ENCODE measurements around the gene PLCB4. TPM values are rescaled to one million over a fixed set of nuclear protein-coding genes. Genes with fewer than 3 reads are reported as not detected.

PLCB4 gene
- total and polyA plus RNA-seq, 4 experiments from 2014 or later = not detected

DNA sequence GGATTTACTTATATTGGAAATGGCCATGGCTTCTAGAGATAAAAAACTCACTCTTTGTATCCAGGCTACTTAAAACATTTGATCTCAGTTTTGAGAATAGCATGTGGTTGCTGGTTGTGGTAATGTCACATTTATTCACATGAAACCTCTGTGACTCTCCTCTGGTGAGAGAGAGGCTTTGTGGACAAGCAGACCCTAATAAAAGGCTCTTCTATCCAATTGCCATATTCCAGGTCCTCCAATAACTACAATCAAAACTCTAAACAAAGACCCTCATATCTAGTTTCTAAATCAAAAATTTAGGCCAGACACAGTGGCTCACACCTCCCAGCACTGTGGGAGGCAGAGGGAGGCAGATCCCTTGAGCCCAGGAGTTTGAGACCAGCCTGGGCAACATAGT, 269.2 kb downstream of the PLCB4 start:
- ChIA-PET CTCF (ENCODE audit: partially characterized antibody) (no interaction called here), POLR2A (ENCODE audit: partially characterized antibody) (no interaction called here)
- no peak overlapping the region for H3K4me3 ChIP-seq (ENCODE audit: low read length in 2 of 2)
- DNase-seq = no peak
- H3K4me3 Mint-ChIP-seq = no peak overlapping the region
- no peaks in the 10 kb centered on the region for H3K9me3 ChIP-seq (ENCODE audit: control insufficient read depth in 1 of 2, low read length in 2 of 2)
- H3K4me1 Mint-ChIP-seq = no peaks in the 10 kb centered on the region
- H3K27ac Mint-ChIP-seq = no peak overlapping the region
- no peaks in the 10 kb centered on the region for H3K27me3 Mint-ChIP-seq
- intact Hi-C loops (cut with micrococcal nuclease) = no loop called here
- H3K27me3 ChIP-seq (ENCODE audit: insufficient read depth, low read length) = no peaks in the 10 kb centered on the region
- H3K9me3 Mint-ChIP-seq = peaks cover 0 to 3% (median under 1%) of the 10 kb centered on the region in 8 donors
- H3K36me3 Mint-ChIP-seq = no peaks in the 10 kb centered on the region
- H3K4me1 ChIP-seq (ENCODE audit: insufficient read depth, low read length) = no peaks in the 10 kb centered on the region
- H3K27ac ChIP-seq (ENCODE audit: low read depth, low read length) = no peak overlapping the region
- no peaks in the 10 kb centered on the region for H3K36me3 ChIP-seq (ENCODE audit: insufficient read depth, low read length)

DNA sequence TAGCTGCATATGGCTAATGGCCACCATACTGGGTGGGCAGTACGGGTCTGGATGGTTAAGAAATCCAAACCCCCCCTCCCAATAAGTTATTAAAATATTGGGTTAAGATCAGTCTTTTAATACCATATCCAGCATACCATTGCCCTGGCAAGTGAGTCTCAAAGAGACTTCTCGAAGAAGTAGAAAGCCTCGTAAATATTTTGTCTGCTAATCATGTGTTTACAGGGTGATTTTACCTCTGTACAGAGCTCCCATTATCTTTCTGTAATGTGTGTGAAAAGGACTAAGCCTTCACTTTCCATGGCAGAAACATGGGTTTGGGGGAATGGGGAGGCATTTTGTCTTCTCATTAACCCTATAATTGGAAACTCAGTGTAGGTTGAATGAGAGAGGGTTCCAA, 270.8 kb downstream of the PLCB4 start:
- no peaks in the 10 kb centered on the region for H3K9me3 ChIP-seq (ENCODE audit: control insufficient read depth in 1 of 2, low read length in 2 of 2)
- intact Hi-C loops (cut with micrococcal nuclease) = no loop called here

DNA sequence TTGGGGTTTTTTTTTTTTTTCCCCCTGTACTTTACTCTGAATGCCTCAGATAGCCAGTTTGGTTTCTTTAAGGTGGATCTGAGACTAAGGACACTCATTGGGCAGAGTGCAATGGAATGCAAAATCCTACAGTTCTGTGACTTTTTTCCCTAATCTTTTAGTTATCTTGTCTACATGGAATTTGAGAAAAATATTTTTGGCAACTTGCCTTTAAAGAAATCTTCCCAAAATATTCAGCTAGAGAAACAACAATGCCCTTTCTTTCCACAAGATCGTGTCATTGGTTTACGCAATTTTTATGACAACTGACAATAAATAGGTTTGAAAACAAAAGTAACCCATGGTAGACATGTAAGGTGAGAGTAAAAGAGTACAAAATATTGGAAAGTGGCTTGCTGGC, 273.8 kb downstream of the PLCB4 start:
- CTCF ChIA-PET (ENCODE audit: partially characterized antibody) = no interaction called here
- no peak for DNase-seq
- no peaks in the 10 kb centered on the region for H3K36me3 ChIP-seq (ENCODE audit: insufficient read depth, low read length)
- Mint-ChIP-seq H3K9me3 (peaks cover 0 to 3% (median 1%) of the 10 kb centered on the region in 8 donors), H3K27ac (no peak overlapping the region), H3K27me3 (no peaks in the 10 kb centered on the region), H3K36me3 (no peaks in the 10 kb centered on the region), H3K4me3 (no peak overlapping the region), H3K4me1 (no peaks in the 10 kb centered on the region)
- H3K9me3 ChIP-seq (ENCODE audit: control insufficient read depth in 1 of 2, low read length in 2 of 2) = no peaks in the 10 kb centered on the region
- POLR2A ChIA-PET (ENCODE audit: partially characterized antibody) = no interaction called here
- no peaks in the 10 kb centered on the region for H3K4me1 ChIP-seq (ENCODE audit: insufficient read depth, low read length)
- H3K27me3 ChIP-seq (ENCODE audit: insufficient read depth, low read length) = no peaks in the 10 kb centered on the region
- no peak overlapping the region for H3K4me3 ChIP-seq (ENCODE audit: low read length in 2 of 2)
- H3K27ac ChIP-seq (ENCODE audit: low read depth, low read length) = no peak overlapping the region
- intact Hi-C loops (cut with micrococcal nuclease) = no loop called here

More for the DNA sequence above, 270.8 kb downstream of the PLCB4 start:
- H3K4me1 ChIP-seq (ENCODE audit: insufficient read depth, low read length) = no peaks in the 10 kb centered on the region
- ChIA-PET CTCF (ENCODE audit: partially characterized antibody) (no interaction called here), POLR2A (ENCODE audit: partially characterized antibody) (no interaction called here)
- Mint-ChIP-seq H3K9me3 (peaks cover 0 to 3% (median under 1%) of the 10 kb centered on the region in 8 donors), H3K4me3 (no peak overlapping the region), H3K4me1 (no peaks in the 10 kb centered on the region), H3K27ac (no peak overlapping the region), H3K36me3 (no peaks in the 10 kb centered on the region), H3K27me3 (no peaks in the 10 kb centered on the region)
- no peak overlapping the region for H3K27ac ChIP-seq (ENCODE audit: low read depth, low read length)
- DNase-seq = no peak
- no peaks in the 10 kb centered on the region for H3K27me3 ChIP-seq (ENCODE audit: insufficient read depth, low read length)
- H3K4me3 ChIP-seq (ENCODE audit: low read length in 2 of 2) = no peak overlapping the region
- H3K36me3 ChIP-seq (ENCODE audit: insufficient read depth, low read length) = no peaks in the 10 kb centered on the region

DNA sequence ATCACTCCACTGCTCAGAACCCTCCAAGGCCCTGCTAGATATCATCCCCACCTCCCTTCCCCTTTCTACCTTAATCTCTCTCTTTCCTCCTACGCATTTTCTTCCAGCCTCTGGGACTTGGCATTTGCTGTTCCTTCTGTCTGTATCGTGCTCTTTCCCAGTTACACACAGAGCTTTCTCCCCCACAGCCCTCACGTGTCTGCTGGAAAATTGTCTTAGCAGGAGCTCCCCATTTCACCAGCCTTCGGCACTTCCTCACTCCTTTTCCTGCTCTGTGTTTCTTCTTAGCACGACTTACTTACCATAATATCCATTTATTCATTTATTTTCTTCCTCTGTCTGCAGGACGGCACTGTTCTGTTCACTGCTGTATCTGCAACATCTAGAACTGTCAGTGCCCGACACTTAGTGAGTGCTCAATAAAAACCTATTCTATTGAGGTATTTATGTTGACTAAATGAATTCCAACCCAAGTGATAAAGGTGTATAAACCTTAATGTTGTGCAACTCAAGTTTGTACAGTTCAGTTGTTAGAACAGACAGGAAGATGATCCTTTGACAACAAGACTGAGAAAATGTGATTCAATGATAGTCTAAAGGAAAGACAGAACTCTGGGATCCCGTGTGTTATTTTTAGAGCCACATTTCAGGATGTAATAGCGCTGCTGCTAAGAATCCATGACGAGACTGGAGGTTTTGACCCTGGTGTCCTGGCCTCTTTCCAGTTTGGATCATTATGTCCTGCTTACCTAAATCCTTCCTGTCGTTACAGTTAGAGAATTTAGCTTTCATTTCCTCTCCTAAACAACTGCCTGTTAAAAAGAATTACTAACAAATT, 275.4 kb downstream of the PLCB4 start:
- no peaks in the 10 kb centered on the region for H3K36me3 ChIP-seq (ENCODE audit: insufficient read depth, low read length)
- intact Hi-C loops (cut with micrococcal nuclease) = no loop called here
- H3K27ac ChIP-seq (ENCODE audit: low read depth, low read length) = no peak overlapping the region
- Mint-ChIP-seq H3K4me1 (no peaks in the 10 kb centered on the region), H3K27ac (no peak overlapping the region), H3K9me3 (peaks cover 0 to 3% (median 1%) of the 10 kb centered on the region in 8 donors), H3K27me3 (no peaks in the 10 kb centered on the region), H3K4me3 (no peak overlapping the region), H3K36me3 (no peaks in the 10 kb centered on the region)
- ChIA-PET POLR2A (ENCODE audit: partially characterized antibody) (interaction anchor here (0.7 kb wide), 1 partner anchor 1647 kb away, joined by 3 read pairs; no protein-coding TSS in a partner anchor), CTCF (ENCODE audit: partially characterized antibody) (no interaction called here)
- no peak overlapping the region for H3K4me3 ChIP-seq (ENCODE audit: low read length in 2 of 2)
- H3K4me1 ChIP-seq (ENCODE audit: insufficient read depth, low read length) = no peaks in the 10 kb centered on the region
- DNase-seq = no peak
- no peaks in the 10 kb centered on the region for H3K27me3 ChIP-seq (ENCODE audit: insufficient read depth, low read length)
- H3K9me3 ChIP-seq (ENCODE audit: control insufficient read depth in 1 of 2, low read length in 2 of 2) = no peaks in the 10 kb centered on the region

DNA sequence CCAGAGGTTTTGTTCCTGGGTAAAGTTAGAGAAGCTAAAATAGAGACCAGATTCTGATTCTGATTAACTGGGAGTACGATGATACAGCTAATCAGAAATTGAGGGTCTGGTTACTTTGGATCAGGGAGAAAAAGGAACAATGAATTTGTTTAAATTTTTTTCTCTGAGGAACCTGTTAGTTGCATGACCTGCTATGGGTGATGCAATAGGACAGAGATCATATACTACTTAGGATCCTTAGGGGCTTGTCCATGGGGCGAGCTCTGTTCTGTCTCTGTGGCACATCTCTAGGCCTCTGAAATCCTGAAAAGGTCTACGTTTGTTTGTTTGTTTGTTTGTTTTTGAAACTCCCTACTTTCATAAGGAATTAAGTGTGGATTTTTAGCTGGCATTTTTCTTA, 279.4 kb downstream of the PLCB4 start:
- H3K36me3 ChIP-seq (ENCODE audit: insufficient read depth, low read length) = no peaks in the 10 kb centered on the region
- no peak overlapping the region for H3K27ac Mint-ChIP-seq
- H3K4me1 Mint-ChIP-seq = no peaks in the 10 kb centered on the region
- no peaks in the 10 kb centered on the region for H3K27me3 Mint-ChIP-seq
- CTCF ChIA-PET (ENCODE audit: partially characterized antibody) = interaction anchor here (1.6 kb wide), 1 partner anchor 23 kb away, joined by 3 read pairs; no protein-coding TSS in a partner anchor
- H3K4me1 ChIP-seq (ENCODE audit: insufficient read depth, low read length) = no peaks in the 10 kb centered on the region
- H3K9me3 Mint-ChIP-seq = peaks cover 0 to 4% (median 0%) of the 10 kb centered on the region in 8 donors
- H3K36me3 Mint-ChIP-seq = no peaks in the 10 kb centered on the region
- intact Hi-C loops (cut with micrococcal nuclease) = no loop called here
- POLR2A ChIA-PET (ENCODE audit: partially characterized antibody) = no interaction called here
- DNase-seq = no peak
- no peak overlapping the region for H3K4me3 Mint-ChIP-seq
- H3K27ac ChIP-seq (ENCODE audit: low read depth, low read length) = no peak overlapping the region
- H3K9me3 ChIP-seq (ENCODE audit: control insufficient read depth in 1 of 2, low read length in 2 of 2) = no peaks in the 10 kb centered on the region
- no peaks in the 10 kb centered on the region for H3K27me3 ChIP-seq (ENCODE audit: insufficient read depth, low read length)
- no peak overlapping the region for H3K4me3 ChIP-seq (ENCODE audit: low read length in 2 of 2)

DNA sequence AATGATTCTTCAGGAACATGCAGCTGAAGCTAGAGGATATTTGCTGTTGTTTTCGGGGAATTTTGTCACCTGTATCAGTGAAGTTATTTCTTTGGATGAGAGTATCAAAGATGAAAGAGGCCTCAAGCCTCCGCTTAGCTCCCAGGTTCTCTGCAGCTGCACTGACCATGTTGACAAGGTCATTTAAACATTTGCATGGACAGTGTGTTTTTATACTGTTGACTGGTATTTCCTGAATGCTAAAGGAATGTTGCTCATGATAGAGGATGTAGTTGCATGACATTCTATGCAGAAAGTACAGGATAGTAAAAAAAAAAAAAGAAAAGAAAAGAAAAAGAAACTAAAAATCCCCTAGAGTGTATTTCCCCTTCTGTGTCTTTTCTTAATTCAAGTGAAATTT, 279.9 kb downstream of the PLCB4 start:
- no peak overlapping the region for H3K27ac ChIP-seq (ENCODE audit: low read depth, low read length)
- no peak for DNase-seq
- Mint-ChIP-seq H3K4me1 (no peaks in the 10 kb centered on the region), H3K9me3 (peaks cover 0 to 4% (median 0%) of the 10 kb centered on the region in 8 donors), H3K27ac (no peak overlapping the region), H3K36me3 (no peaks in the 10 kb centered on the region), H3K27me3 (no peaks in the 10 kb centered on the region), H3K4me3 (no peak overlapping the region)
- no peaks in the 10 kb centered on the region for H3K36me3 ChIP-seq (ENCODE audit: insufficient read depth, low read length)
- intact Hi-C loops (cut with micrococcal nuclease) = no loop called here
- no peak overlapping the region for H3K4me3 ChIP-seq (ENCODE audit: low read length in 2 of 2)
- H3K27me3 ChIP-seq (ENCODE audit: insufficient read depth, low read length) = no peaks in the 10 kb centered on the region
- no peaks in the 10 kb centered on the region for H3K9me3 ChIP-seq (ENCODE audit: control insufficient read depth in 1 of 2, low read length in 2 of 2)
- no peaks in the 10 kb centered on the region for H3K4me1 ChIP-seq (ENCODE audit: insufficient read depth, low read length)
- ChIA-PET POLR2A (ENCODE audit: partially characterized antibody) (no interaction called here), CTCF (ENCODE audit: partially characterized antibody) (interaction anchor here (1.6 kb wide), 1 partner anchor 22 kb away, joined by 3 read pairs; no protein-coding TSS in a partner anchor)

DNA sequence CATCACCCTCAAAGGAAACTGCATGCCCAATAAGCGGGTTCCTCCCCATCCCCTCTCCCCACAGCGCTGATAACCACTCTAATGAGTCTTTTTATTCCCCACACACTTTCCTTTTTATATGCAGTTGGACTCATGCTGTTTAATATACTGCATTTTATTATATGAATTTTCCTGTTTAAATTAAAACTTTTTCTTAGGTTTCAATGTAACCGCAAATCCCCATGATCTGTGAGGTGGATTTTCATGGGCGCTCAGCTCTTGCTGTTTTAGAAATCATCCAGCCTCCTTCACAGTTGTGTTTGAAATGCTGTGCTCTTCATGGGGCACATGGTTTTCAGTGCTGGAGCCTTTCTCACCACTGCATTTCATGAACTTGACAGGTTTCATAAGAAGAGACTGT, 280.4 kb downstream of the PLCB4 start:
- ChIA-PET CTCF (ENCODE audit: partially characterized antibody) (interaction anchor here (1.6 kb wide), 1 partner anchor 22 kb away, joined by 3 read pairs; no protein-coding TSS in a partner anchor), POLR2A (ENCODE audit: partially characterized antibody) (no interaction called here)
- no peaks in the 10 kb centered on the region for H3K4me1 Mint-ChIP-seq
- Histone ChIP-seq H3K36me3 (ENCODE audit: insufficient read depth, low read length) (no peaks in the 10 kb centered on the region), H3K27me3 (ENCODE audit: insufficient read depth, low read length) (no peaks in the 10 kb centered on the region), H3K9me3 (ENCODE audit: control insufficient read depth in 1 of 2, low read length in 2 of 2) (no peaks in the 10 kb centered on the region), H3K4me1 (ENCODE audit: insufficient read depth, low read length) (no peaks in the 10 kb centered on the region), H3K27ac (ENCODE audit: low read depth, low read length) (no peak overlapping the region), H3K4me3 (ENCODE audit: low read length in 2 of 2) (no peak overlapping the region)
- no peaks in the 10 kb centered on the region for H3K27me3 Mint-ChIP-seq
- H3K4me3 Mint-ChIP-seq = no peak overlapping the region
- H3K9me3 Mint-ChIP-seq = peaks cover 0 to 4% (median 0%) of the 10 kb centered on the region in 8 donors
- no peak overlapping the region for H3K27ac Mint-ChIP-seq
- no peak for DNase-seq
- H3K36me3 Mint-ChIP-seq = no peaks in the 10 kb centered on the region
- intact Hi-C loops (cut with micrococcal nuclease) = no loop called here
